Transverse colon (tissue), 4 donors: ENCODE measurements around the gene C11orf97. TPM values are rescaled to one million over a fixed set of nuclear protein-coding genes. Genes with fewer than 3 reads are reported as not detected.

Source experiments
- DNase-seq: peaks from one replicate; pipeline ENCODE4 v3.0.0-alpha.2; 2019
- H3K27ac ChIP-seq, 4 donors: fragments of 200-600 bp; sonication (generic); 2 replicates each; pipeline ENCODE4 v1.5.1; 2016 to 2018; ENCODE audit warnings: inconsistent platforms in 4 of 4
- H3K27me3 ChIP-seq: fragments of 200-600 bp; sonication (generic); 2 replicates; pipeline ENCODE4 v1.5.1; 2017; ENCODE audit warnings: inconsistent platforms
- H3K36me3 ChIP-seq, 4 donors: fragments of 200-600 bp; sonication (generic); 2 replicates each; pipeline ENCODE4 v1.5.1; 2017 to 2019; ENCODE audit warnings: inconsistent platforms in 4 of 4
- H3K4me1 ChIP-seq, 4 donors: fragments of 200-600 bp; sonication (generic); 2 replicates each; pipeline ENCODE4 v1.5.1; 2017 to 2020; ENCODE audit warnings: inconsistent platforms in 4 of 4
- H3K4me3 ChIP-seq, 4 donors: fragments of 200-600 bp; sonication (generic); 1 replicate in 1 of 4; 2 replicates in 3 of 4; pipeline versions ENCODE4 v1.5.1 to v1.6.1; 2017 to 2019; ENCODE audit warnings: inconsistent platforms in 4 of 4
- H3K9me3 ChIP-seq, 2 donors: fragments of 200-600 bp; sonication (generic); 2 replicates each; pipeline ENCODE4 v1.5.1; 2017 to 2019; ENCODE audit warnings: inconsistent platforms in 2 of 2
- EP300 ChIP-seq: sonication (generic); formaldehyde crosslinking; IDR thresholded peaks from one replicate; pipeline ENCODE4 v1.6.1; 2017; ENCODE audit warnings: antibody characterized with exemption, low read depth
- POLR2A ChIP-seq: fragments of 450-650 bp; IDR thresholded peaks from one replicate; pipeline ENCODE4 v1.6.1; 2016; ENCODE audit warnings: antibody characterized with exemption, mild to moderate bottlenecking, moderate library complexity
- POLR2AphosphoS5 ChIP-seq, 3 donors: sonication (generic); formaldehyde crosslinking; IDR thresholded peaks; one replicate each; pipeline ENCODE4 v1.6.1; 2016; ENCODE audit warnings: antibody characterized with exemption in 3 of 3
- WGBS, 2 donors: methylation state at CpG; one replicate each; pipeline ENCODE4 v1.1.5; 2018; ENCODE audit warnings: low coverage in 1 of 2; 5-methylcytosine and 5-hydroxymethylcytosine counted together
- in situ Hi-C, 4 donors: fragments of 200-750 bp; cut with MboI; loops; one replicate each; pipeline versions ENCODE4 v1.15.0 to v1.15.1; 2017; ENCODE audit warnings: low sequenced_read_pairs in 3 of 4, low pct_ligation_motif_present in 1 of 4, low pct_unique_long_range_greater_than_20kb in 1 of 4
- intact Hi-C: fragments of 100-400 bp; cut with DNase I; formaldehyde crosslinking; loops from one replicate; pipeline ENCODE4 v1.15.1; 2023; ENCODE audit warnings: low total_unique reads
- total RNA-seq, 4 donors: library from RNA; depleted of rRNA; stranded (reverse); fragments of >200 nt; gene quantifications; one replicate each; pipeline ENCODE4 v1.1.0, GENCODE V29; 2016
- TF ChIP-seq, protein P1 (sequence below), 5 experiments: fragments of 200-600 bp in 3 of 5; fragments of 450-650 bp in 2 of 5; sonication (generic) in 3 of 5; IDR thresholded peaks; 1 replicate in 2 of 5; 2 replicates in 3 of 5; pipeline ENCODE4 v1.5.1; 2016 to 2017; ENCODE audit warnings: antibody characterized with exemption in 5 of 5, inconsistent platforms in 3 of 5, mild to moderate bottlenecking in 2 of 5, moderate library complexity in 1 of 5

The C11orf97 gene
- total RNA-seq, 4 donors from 2014 or later: not detected

DNA sequence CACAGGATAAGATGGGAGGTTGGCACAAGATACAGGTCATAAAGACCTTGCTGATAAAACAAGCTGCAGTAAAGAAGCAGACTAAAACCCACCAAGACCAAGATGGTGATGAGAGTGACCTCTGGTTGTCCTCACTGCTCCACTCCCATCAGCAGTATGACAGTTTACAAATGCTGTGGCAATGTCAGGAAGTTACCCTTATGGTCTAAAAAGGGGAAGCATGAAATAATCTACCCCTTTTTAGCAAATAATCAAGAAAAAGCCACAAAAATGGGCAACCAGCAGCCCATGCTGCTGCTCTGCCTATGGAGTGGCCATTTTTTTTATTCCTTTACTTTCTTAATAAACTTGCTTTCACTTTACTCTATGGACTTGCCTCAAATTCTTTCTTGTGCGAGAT is 46.2 kb downstream of the C11orf97 start:
- Histone ChIP-seq H3K27ac (no peak overlapping the region), H3K36me3 (no peaks in the 10 kb centered on the region), H3K4me3 (no peak overlapping the region), H3K27me3 (no peaks in the 10 kb centered on the region), H3K4me1 (peaks cover 0 to under 1% (median 0%) of the 10 kb centered on the region in 4 donors), H3K9me3 (no peaks in the 10 kb centered on the region)
- in situ Hi-C loops (no loop called here), intact Hi-C loops (no loop called here)
- TF ChIP-seq, protein P1, sequence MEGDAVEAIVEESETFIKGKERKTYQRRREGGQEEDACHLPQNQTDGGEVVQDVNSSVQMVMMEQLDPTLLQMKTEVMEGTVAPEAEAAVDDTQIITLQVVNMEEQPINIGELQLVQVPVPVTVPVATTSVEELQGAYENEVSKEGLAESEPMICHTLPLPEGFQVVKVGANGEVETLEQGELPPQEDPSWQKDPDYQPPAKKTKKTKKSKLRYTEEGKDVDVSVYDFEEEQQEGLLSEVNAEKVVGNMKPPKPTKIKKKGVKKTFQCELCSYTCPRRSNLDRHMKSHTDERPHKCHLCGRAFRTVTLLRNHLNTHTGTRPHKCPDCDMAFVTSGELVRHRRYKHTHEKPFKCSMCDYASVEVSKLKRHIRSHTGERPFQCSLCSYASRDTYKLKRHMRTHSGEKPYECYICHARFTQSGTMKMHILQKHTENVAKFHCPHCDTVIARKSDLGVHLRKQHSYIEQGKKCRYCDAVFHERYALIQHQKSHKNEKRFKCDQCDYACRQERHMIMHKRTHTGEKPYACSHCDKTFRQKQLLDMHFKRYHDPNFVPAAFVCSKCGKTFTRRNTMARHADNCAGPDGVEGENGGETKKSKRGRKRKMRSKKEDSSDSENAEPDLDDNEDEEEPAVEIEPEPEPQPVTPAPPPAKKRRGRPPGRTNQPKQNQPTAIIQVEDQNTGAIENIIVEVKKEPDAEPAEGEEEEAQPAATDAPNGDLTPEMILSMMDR (IDR thresholded peaks at IDR 0.05): no peak
- TF ChIP-seq EP300 (no peak), POLR2A (no peak), POLR2AphosphoS5 (IDR thresholded peaks at IDR 0.05) (no peak)
- 91% methylated on average over 1 of the region's 1 CpG; no CpG with 5 or more reads in 1 of the 2 donors for WGBS, 2 donors
- no peak for DNase-seq

DNA sequence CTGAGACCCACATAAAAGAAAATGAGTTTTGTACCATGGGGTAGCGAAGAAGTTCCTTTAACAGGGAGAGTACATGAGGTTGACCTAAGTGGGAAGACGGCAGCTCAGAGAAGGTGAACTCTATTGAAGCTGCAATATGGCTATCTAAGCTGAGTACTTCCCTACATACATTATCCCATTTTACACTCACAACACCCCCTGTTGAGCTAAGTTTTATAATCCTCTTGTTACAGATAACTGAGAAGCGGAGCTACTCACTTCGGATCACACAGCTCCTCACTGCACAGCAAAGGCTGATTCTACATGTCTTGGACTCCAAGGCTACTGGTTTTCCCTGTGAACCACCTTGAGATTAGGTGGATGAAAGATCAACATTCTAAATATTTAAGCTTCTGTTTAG is 46.7 kb downstream of the C11orf97 start:
- in situ Hi-C loops: no loop called here
- no peak overlapping the region for H3K4me3 ChIP-seq
- DNase-seq: no peak
- TF ChIP-seq POLR2A: no peak
- no peak for TF ChIP-seq EP300
- TF ChIP-seq POLR2AphosphoS5 (IDR thresholded peaks at IDR 0.05): no peak
- TF ChIP-seq, protein P1 (IDR thresholded peaks at IDR 0.05): no peak
- no peaks in the 10 kb centered on the region for H3K27me3 ChIP-seq
- intact Hi-C loops: no loop called here
- no peaks in the 10 kb centered on the region for H3K36me3 ChIP-seq
- H3K4me1 ChIP-seq: peaks cover 0 to 4% (median 0%) of the 10 kb centered on the region in 4 donors
- H3K27ac ChIP-seq: no peak overlapping the region
- 96 to 100% methylated on average over 2 to 4 of the region's 4 CpGs for WGBS, 2 donors
- no peaks in the 10 kb centered on the region for H3K9me3 ChIP-seq

DNA sequence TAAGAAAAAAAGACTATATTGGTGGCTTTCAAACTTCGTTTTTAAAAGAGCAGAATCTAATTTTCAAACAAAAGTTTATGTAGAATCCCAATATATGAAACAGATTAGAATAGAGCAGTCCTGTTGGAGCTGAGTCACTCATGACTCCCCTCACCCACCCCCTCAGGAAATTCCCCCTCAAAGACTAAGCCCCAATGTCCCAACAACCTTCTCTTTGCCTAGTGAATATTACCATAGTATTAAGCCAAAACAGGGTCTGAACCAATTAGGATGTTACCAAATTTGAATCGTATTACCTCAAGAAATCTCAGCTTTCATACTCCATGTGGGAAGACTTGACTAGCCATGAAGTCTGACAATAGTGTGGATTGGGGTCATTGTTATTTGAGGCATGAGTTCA is 47.1 kb downstream of the C11orf97 start:
- H3K27ac ChIP-seq: no peak overlapping the region
- 71 to 80% methylated on average over 1 to 2 of the region's 2 CpGs for WGBS, 2 donors
- H3K9me3 ChIP-seq: no peaks in the 10 kb centered on the region
- no peak overlapping the region for H3K4me3 ChIP-seq
- intact Hi-C loops (no loop called here), in situ Hi-C loops (no loop called here)
- peaks cover 0 to 4% (median 0%) of the 10 kb centered on the region in 4 donors for H3K4me1 ChIP-seq
- no peaks in the 10 kb centered on the region for H3K27me3 ChIP-seq
- no peak for DNase-seq
- no peaks in the 10 kb centered on the region for H3K36me3 ChIP-seq
- TF ChIP-seq POLR2AphosphoS5 (IDR thresholded peaks at IDR 0.05): no peak
- TF ChIP-seq, protein P1 (IDR thresholded peaks at IDR 0.05): no peak
- no peak for TF ChIP-seq EP300
- no peak for TF ChIP-seq POLR2A

GRCh38 chr11:94560834-94561233 is 48.6 kb downstream of the C11orf97 start:
- Histone ChIP-seq H3K4me3 (no peak overlapping the region), H3K27me3 (no peaks in the 10 kb centered on the region), H3K9me3 (no peaks in the 10 kb centered on the region), H3K36me3 (no peaks in the 10 kb centered on the region), H3K4me1 (peaks cover 0 to 4% (median 0%) of the 10 kb centered on the region in 4 donors), H3K27ac (no peak overlapping the region)
- TF ChIP-seq, protein P1 (IDR thresholded peaks at IDR 0.05): no peak
- no peak for TF ChIP-seq POLR2A
- TF ChIP-seq POLR2AphosphoS5 (IDR thresholded peaks at IDR 0.05): no peak
- no peak for TF ChIP-seq EP300
- DNase-seq: no peak
- intact Hi-C loops: loop anchor here (5.0 kb wide), 1 partner anchor 44 kb away; no protein-coding TSS in a partner anchor
- in situ Hi-C loops: no loop called here
- 95 to 100% methylated on average over 1 to 3 of the region's 3 CpGs for WGBS, 2 donors
